Measurements from ENCODE around the gene DNAH17.

DNA sequence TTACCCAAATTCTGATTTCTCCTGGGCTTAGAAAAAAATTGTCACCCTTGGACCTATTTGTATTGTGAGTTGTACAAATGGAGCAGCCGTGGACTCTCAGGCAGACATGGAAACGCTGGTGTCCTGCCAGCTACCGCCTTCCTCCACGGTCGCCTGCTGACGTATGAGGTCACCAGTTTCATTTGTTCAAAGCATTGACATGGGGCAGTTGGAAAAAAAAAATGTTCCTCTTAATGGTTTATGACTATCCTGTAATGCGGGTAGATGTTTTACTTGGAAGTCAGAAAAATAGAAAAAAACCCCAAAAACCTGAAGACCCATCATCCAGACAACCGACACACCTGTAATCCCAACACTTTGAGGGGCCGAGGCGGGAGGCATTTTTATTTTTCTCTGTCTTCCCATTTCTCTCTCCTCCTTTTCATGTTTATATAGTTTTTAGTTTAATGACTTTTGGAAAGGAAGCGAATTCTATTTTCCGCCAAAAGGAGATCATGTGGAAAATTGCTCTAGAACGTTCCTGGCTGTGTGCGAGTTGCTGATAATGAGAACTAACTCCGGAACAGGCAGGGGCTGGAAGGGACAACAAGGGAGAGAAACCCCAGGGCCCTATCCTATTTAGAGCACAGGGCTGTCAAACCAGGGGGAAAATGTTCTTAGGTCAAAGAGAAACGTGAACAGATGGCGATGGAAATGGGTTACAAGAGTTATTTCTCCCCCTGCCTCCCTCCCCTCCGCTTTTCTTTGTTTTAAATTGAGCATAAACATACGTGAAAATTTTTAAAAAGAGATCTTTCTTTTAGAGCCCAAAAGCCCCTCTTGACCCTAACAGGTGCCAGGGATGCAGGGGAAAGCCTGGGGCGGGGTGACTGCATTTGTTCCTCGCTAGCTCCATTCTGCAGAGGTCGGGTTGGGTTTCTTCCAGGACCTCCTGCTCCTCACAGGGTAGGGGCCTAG, 13.7 kb downstream of the DNAH17 start:
- TF ChIP-seq POLR2A (IDR thresholded peaks at IDR 0.05), result no peak
- no peak for TF ChIP-seq CTCF (IDR thresholded peaks at IDR 0.05)
